A549 treated with GW870086 at 1 μM for 4 hours (cell line): ENCODE data around the gene DIO3. TPM values are rescaled to one million over a fixed set of nuclear protein-coding genes. Genes with fewer than 3 reads are reported as not detected.

ENCODE experiments used
- total RNA-seq: library from RNA; stranded (reverse); fragments of 200-300 nt; extraction: Qiagen RNA extraction; gene quantifications from 5 replicates; pipeline ENCODE4 v1.2.3, GENCODE V29; 2022; ENCODE audit warnings: low read depth

Gene DIO3
- 0.06 to 0.08 TPM (median 0.07 TPM) in 4 of 5 replicates, not detected in the other for total RNA-seq

GRCh38 chr14:101561145-101561896 is at the start of gene DIO3:
TSS of gene DIO3 (plus strand) at chr14:101561495.

Other genes with a start within 250 kb of the DIO3 start
- gene PPP2R5C, start 200.2 kb downstream of the DIO3 start, total RNA-seq: 60.8 to 75.9 TPM (median 69.3 TPM) in 5 replicates